Activated CD4-positive, alpha-beta T cell treated with anti-CD3 and anti-CD28 coated beads, Interleukin-2, Interleukin-4, amounts not matched to agents 100 ng/mL and 50 ng/mL, durations not matched to agents 16 hours and 8 hours (primary cell): Measurements from ENCODE around the gene JPH2.
A peak's percentile ranks its signal among the peaks of the same experiment; 100 is the strongest.

Source experiments
- DNase-seq: peaks from one replicate; pipeline ENCODE4 v3.0.0-alpha.2; 2020; ENCODE audit warnings: low spot score

JPH2 gene

GRCh38 chr20:44075191-44075949 is 111.6 kb downstream of the JPH2 start:
- DNase-seq, result no peak

DNA sequence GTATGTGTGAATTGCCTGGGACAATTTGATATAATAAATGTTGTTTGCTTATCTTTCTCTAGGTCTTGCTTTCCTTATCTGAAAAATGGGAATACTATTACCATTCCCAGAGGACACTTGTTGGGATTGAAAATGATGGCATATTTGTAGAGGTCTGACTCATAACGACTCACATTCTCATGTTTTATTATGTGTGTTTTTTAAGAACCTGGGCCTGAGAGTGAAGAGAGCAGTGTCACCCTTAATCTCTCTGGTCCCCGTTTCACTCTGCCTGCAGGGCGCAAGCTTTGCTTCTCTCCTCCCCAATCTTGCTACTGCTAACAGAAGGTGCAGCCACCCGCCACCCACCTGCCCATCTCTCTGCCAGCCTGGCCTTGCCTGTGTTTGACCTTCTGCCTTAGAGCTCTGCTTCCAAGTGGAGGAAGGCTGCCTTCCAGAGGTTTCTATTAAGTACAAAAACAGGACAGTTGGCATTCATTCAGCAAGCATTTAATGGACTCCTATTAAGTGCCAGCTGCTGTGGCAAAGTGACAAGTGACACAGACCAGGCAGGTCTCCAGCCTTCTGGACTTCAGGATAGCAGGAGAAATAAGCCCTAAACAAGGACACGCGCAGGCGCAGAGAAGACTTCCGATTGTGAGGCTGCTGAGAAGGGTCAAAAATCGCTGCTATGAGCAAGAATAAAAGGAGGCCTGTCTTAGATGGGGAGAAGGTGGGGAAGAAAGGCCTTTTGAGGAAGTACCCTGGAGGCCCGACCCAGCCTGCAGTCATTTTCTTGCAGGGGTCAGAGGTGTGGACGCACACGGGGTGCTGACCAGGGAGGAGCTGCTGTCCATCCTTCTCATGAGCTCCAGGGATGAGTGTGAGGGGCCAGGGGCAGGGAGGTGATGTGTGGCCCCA is 112.5 kb downstream of the JPH2 start:
- DNase-seq, result no peak

GRCh38 chr20:44073675-44074071 is 113.3 kb downstream of the JPH2 start:
- DNase-seq, result no peak

GRCh38 chr20:44073011-44073674 is 113.8 kb downstream of the JPH2 start:
- DNase-seq, result no peak

DNA sequence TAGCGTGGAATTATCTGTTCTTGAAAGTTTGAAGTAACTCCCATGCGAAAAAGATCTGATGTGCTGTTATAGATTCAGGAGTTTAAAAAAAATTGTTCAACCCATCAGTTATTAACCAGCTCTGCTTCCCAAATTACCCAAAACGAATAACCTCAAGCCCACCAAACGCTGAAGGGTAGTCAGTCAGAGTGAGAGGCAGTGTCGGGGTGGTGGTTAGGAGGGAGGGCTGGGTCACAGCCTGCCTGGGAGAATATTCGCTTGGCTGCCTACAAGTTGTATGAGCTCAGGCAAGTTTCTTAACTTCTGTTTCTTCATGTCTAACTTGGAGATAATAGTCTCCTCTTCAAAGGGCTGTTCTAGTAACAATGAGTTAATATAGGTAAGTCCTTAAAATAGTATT is 114.6 kb downstream of the JPH2 start:
- DNase-seq, result no peak

GRCh38 chr20:44071526-44072111 is 115.4 kb downstream of the JPH2 start:
- DNase-seq, result no peak

DNA sequence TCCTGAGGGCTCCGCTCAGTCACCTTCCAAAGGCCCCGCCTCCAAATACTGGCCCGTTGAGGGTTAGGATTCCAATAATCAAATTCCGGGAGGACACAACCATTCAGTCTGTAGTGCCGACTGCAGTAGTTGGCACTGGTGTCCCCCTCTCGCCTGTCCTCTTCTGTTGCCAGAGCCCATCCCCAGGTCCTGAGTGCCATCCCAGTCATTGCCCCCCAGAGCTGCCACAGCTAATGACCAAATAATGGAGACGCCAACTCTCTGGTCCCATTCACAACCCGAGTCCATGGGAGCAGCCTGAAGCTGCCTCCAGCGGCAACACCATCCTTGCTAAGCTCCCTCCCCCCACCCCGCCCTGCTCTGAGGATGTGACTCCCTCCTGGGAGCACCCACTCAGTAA is 115.9 kb downstream of the JPH2 start:
- DNase-seq, result no peak

GRCh38 chr20:44070139-44070900 is 116.7 kb downstream of the JPH2 start:
- no peak for DNase-seq

- peak; percentile 65 for DNase-seq
Observed at GRCh38 chr20:44069203-44070011, 117.6 kb downstream of the JPH2 start.

DNA sequence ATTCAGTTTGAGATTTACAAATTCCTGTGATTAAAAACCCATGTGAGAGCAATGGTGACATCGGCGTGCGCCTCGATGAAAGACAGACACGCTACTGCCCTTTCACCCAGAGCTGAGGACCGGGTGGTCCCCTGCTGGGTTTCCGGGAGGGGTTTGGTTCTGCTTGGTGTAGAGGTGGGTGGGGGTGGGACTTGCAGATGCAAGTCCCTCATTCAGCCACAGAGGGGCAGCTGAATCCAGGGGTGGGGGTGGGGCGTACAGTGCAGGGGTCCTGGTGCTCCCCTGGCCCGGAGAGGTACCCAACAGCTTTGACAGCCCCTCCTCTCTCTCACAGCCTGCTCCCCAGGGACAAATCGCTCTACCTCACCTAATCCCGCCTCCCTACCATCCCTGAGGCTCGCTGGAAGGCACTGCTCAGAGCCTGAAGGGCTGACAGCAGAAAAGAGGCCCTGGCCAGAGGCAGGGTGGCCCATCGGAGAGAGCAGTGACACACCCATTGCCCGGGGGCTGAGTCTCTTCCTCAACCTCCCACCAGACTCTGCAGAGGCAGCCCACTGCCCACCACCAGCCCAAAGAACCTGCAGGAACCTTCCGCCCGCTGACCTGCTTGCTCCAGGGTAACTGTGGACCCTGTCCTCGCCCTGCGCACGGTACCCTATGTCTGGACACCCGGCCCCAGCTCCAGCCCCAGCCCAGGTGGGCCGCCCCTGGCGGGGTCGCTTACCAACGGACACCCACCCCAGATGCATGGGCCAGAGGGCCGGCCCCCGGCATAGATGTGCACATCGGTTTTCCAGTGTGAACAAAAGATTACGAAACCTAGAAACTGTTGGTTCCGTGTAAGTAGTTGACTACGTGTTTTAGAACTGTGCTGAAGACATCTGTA is 118.4 kb downstream of the JPH2 start:
- DNase-seq, result no peak

DNA sequence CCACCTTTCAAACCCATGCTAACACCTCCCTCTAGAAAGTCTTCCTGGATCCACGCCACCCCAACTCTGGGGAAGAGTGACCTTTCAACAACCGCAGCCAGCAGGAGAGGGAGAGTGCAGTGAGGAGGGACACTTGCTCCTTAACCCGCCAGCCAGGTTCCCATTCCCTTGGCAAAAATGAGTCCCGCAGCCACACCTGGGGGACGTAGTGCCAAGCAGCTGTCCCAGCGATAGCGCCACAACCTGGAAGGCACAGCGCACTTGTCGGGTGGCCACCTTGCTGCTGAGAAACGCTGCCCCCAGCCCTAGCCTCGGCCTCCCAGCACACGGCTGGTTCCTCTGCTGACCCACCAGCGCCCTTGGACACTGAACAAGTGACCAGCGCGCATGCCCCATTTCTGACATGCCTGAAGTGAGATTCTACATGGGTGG is 119.3 kb downstream of the JPH2 start:
- DNase-seq, result no peak

GRCh38 chr20:44066645-44067606 is 120.1 kb downstream of the JPH2 start:
- DNase-seq, result no peak

- no peak for DNase-seq
Observed at GRCh38 chr20:44065401-44066340, 121.3 kb downstream of the JPH2 start.

DNA sequence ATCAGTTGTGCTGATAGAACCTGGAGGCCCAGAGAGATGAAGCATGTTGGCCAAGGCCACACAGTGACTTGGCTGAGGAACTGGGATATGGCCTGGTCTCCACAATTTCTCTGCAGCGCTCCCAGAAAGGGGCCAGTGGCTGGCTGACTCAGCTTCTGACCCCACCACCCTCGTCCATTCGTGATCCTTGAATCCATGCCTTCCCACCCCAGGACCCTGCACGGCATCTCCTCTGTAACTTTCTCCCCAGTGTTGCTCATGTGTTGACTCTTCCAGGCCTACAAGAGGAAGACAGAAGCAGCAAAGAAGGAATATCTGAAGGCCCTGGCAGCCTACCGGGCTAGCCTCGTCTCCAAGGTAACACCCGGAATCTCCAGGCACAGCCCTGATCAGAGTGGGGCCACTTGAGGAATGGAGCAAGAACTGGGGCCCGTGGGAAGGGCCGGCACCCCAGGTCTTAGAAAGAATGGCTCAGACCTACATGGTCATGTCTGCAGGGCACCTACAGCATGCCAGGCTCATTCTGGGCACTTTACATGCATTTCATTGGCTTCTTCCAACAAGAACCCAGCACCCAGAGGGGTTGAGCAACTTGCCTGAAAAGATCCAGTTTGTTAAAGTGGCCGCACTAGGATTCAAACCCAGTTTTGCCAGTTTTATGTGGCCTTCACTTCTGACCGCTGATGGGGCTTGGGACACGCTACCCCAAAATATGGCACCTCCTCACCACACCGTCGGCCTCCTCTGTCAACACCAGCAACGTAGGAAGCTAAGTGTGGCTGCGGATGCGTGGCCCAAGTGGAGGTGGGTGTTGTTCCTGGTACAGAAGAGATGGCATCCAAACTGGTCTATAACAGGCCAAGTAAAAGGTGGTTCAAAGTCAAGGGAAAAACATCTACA is 122.2 kb downstream of the JPH2 start:
- DNase-seq, result no peak
